HS-5 (cell line): ENCODE data around the gene RUFY2.
"Not testable (repeated sequence)": the region's sequence is repeated elsewhere in the genome, so short reads cannot be mapped to it uniquely, and the experiment has no call there.

Experiments
- DNase-seq: peaks from one replicate; pipeline ENCODE4 v3.0.0-alpha.2; 2012; ENCODE audit warnings: low read depth

RUFY2 gene, protein sequence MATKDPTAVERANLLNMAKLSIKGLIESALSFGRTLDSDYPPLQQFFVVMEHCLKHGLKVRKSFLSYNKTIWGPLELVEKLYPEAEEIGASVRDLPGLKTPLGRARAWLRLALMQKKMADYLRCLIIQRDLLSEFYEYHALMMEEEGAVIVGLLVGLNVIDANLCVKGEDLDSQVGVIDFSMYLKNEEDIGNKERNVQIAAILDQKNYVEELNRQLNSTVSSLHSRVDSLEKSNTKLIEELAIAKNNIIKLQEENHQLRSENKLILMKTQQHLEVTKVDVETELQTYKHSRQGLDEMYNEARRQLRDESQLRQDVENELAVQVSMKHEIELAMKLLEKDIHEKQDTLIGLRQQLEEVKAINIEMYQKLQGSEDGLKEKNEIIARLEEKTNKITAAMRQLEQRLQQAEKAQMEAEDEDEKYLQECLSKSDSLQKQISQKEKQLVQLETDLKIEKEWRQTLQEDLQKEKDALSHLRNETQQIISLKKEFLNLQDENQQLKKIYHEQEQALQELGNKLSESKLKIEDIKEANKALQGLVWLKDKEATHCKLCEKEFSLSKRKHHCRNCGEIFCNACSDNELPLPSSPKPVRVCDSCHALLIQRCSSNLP

DNA sequence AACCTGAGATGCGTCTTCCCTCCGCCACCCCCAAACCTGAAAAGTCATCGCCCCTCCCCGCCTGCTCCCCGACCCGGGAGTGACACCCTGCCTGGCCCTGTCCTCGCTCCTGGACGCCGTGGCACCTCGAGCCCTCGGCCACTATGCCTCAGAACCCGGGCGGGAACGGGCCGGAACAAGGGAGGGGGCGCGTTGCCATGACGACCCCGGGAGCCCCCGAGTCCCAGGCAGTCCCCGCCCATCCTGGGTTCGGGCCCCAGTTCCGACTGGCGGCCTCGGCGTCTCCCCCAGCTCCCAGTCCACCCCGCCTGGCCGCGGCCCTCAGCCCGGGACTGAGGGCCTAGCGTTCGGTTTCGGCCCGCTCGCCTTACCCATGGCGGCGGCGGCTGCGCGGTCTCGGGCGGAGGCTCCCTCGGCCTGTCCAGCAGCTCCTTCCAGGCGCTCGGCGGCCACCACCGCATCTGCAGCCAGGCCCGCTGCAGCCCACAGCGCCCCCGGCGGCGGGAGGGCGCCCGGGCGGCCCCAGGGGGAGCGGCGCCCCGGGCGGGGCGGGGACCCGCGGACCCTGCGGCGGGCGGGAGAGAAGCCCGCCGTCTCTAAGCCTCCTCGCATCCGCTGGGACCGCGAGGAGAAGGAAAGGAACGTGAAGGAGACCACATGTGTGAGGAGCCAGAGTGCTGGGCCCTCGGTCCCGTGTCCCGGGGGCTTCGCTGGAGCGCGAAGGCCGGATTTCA, at the start of gene RUFY2:
RUFY2 (minus strand) TSS at position 463 of the 734 bp plus-strand sequence; CDS start at position 375, 88 bp downstream.
- DNase-seq, result peak; percentile 34

DNA sequence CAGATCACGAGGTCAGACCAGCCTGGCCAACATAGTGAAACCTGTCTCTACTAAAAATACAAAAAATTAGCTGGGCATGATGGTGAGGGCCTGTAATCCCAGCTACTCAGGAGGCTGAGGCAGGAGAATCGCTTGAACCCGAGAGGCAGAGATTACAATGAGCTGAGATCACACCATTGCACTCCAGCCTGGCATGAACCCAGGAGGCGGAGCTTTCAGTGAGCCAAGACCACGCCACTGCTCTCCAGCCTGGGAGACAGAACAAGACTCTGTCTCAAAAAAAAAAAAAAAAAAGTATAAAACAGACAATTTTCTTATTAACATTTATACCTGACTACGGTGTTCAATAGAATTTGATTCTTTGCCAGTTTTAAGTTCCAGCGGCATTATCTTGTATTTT, 42.6 kb upstream of the RUFY2 start:
- DNase-seq, result not testable (repeated sequence)

DNA sequence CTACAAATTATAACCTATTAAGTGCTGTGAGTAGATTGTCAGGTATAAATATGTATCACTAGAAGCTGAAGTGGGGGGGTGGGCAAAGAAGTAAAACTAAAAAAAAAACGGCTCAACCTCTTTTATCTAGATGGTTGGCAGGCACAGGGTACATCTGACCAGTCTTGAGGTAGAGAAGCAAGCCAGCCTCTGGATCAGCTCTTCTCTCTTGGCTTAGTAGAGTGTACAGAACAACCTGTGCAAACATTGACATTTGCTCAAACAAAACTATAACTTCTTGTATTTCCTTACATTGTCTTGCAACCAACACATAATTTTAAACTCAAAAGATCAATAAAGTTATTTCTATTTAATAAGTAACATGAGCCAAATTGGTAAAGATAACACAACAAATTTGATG, 39.1 kb upstream of the RUFY2 start:
- no peak for DNase-seq

DNA sequence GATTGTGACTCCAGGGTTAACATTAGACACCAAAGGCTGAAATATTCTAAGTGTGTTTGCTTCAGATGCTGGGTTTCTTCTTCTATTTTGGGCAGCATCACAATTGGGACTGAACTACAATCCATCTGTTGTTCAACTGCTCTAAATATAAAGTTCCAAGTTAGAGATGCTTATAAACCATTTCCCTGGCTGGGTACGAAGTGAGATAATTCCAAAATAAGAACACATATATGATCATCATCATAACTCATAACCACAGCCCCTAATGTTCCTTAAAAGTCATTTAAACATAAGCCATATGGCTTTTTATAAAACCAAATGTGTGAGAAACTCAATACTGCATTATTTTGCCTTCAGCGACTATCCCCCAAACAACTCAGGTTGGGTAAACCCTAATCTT, 35.9 kb upstream of the RUFY2 start:
- no peak for DNase-seq

DNA sequence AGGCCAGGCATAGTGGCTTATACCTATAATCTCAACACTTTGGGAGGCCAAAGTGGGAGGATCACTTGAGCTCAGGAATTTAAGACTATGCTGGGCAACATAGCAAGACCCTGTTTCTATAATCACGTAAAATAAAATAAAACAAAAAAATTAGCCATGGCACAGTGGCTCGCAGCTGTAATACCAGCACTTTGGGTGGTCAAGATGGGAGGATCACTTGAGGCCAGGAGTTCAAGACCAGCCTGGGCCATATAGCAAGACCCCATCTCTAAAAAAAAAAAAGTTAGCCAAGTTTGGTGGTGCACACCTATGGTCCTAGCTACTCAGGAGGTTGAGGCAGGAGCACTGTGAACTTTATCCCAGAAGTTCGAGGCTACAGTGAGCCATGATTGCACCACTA, 33.8 kb upstream of the RUFY2 start:
- no peak for DNase-seq

DNA sequence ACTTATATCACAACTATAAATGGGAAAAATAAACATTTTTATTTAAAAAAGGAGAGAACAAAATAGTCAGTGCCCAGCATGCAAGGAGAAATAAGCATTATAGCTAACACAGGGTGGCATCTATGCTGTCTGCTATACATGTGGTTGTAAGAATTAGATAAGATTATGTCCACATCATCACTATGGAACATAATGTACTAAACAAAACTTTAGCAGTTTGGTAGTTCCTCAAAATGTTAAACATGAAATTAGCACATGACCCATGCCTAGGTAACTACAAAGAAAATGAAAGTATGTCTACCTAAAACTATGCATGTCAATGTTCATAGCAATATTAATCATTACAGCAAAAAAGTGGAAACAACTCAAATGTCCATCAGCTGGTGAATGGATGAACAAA, 28.7 kb upstream of the RUFY2 start:
- no peak for DNase-seq

DNA sequence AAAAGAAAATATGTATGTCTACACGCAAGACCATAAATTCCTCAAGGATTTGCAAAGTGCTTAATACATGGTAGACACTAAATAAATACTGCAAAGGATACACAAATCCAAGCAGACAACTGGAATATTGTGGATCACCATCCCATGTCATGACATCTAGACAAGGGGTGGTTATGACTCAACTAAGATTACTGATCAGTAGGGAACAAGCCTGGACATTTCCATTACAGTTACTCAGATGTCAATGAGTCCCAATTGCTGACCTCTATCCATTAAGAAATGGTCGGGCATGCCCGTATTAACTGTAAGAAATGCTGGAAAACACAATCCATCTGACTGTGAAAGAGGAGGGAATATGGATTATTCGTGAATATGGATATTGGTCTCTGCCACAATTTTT, 27.6 kb upstream of the RUFY2 start:
- DNase-seq, result no peak

DNA sequence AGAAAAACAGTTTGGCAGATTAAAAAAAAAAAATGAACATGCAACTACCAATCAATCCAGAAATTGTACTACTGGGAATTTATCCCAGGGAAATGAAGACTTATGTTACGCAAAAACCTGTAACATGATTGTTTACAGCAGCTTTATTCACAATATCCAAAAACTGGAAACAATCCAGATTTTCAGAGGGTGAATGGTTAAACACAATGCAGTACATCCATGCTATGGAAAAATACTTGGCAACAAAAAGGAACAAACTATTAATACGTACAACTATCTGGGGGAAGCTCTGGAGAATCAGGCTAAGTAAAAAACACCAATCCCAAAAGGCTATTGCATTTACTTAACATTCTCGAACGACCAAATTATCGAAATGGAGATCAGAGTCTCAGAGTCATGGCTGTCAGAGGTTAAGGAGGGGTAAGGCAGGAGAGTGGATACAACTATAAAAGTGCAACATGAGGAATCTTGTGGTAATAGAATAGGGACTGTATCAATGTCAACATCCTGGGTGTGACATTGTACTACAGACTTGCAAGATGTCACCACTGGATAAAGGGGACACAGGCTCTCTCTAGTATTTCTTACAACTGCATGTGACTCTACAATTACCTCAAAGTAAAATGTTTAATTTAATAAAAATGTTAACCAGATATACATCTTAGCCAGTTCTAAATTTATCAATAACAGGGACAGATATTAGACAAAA, 21.5 kb upstream of the RUFY2 start:
- no peak for DNase-seq

DNA sequence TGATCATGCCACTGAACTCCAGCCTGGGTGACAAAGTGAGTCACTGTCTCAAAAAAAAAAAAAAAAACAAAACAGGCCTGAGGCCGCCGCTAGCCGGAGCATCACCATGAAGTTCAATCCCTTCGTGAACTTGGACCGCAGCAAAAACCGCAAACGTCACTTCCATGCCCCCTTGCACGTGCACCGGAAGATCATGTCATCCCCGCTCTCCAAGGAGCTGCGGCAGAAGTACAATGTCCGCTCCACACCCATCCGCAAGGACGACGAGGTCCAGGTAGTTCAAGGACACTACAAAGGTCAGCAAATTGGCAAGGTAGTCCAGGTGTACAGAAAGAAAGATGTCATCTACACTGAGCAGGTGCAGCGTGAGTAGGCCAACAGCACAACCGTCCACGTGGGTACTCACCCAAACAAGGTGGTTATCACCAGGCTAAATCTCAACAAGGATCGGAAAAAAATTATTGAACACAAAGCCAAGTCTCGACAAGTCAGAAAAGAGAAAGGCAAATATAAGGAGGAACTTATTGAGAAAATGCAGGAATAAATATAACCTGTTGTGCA, 17.5 kb upstream of the RUFY2 start:
- no peak for DNase-seq

DNA sequence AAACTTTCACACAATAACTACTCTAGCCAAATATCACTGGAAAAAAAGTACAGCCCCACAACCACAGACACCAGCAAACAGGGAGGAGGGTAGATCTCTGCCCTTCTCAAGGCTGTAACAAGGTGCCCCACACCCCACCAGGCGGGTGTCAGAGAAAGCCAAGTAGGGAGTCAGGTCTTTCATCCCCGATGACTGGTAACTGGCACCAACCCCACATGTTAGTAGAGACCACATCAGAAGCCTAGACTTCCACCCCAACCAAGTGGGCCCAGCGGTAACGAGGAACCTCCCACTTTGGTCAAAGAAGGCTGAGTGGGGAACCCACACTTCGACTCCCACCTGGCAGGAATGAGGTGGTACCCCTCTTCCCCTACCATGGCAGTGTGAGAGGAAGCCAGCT, 16.4 kb upstream of the RUFY2 start:
- no peak for DNase-seq

DNA sequence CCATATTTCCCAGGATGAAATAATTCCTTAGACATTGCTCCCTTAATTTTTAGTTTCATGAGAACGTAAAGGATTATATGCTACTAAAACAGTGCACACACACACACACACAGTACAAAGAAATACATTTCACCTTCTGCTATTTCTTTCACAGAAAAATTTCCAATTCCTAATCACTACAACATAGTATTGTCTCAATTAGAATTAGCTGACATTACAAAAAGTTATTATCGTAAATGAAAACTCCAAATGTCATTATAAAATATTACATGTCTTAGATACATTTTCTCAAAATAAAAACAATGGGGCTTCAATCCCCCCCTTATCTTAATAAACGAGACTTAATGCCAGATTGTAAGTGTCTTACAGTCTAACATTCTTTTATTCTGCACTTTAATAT, 12.3 kb upstream of the RUFY2 start:
- no peak for DNase-seq

DNA sequence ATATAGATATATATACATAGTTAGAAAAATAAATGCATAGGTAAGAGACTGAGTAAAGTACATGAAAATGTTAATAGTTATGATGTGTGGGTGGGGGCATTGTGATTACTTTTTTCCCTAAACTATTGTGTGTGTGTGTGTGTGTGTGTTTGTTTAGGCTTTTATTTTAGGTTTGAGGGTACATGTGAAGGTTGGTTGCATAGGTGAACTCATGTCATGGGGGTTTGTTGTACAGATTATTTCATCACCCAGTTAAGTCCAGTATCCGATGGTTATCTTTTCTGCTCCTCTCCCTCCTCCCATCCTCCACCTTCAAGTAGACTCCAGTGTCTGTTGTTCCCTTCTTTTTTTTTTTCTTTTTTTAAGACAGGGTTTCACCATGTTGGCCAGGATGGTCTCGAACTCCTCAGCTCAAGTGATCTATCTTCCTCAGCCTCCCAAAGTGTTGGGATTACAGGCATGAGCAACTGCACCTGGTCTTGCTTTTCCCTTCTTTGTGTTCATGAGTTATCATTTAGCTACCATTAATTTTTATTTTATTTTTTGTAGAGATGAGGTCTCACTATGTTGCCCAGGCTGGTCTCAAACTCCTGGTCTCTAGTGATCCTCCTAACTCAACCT, 1.9 kb upstream of the RUFY2 start:
- DNase-seq, result no peak

DNA sequence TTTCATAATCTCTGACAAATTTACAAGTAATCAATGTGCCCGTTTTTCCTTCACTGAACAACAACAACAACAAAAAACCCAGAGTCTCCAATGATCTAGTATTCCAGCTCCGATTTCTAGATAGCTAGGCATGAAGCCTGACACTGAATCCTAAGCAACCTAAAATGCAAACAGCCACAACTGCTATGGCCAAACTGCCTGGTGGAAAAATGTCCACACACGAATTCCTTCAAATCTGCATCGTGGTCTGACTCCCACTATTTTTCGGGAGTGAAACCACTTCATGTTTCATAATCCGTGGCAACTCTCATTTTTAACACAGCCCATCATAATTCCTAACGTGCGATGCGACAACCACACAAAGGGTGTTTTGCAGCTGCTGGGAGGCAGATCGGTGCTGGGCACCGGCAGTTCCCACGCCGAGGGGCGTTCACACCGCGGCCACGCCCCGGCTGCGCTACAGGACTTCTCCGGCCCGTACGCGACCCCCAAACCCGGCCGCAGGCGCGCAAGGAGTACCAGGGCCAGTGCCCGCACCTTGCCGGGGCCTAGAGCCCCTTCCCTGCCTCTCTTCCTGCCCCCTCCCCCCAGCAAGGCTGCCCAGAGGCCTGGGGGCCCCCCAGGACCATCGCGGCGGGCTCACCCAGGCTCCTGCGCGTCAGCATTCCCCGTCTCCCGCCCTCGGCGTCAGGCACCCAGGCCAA, 814 bp downstream of the RUFY2 start:
- peak; percentile 24 for DNase-seq

DNA sequence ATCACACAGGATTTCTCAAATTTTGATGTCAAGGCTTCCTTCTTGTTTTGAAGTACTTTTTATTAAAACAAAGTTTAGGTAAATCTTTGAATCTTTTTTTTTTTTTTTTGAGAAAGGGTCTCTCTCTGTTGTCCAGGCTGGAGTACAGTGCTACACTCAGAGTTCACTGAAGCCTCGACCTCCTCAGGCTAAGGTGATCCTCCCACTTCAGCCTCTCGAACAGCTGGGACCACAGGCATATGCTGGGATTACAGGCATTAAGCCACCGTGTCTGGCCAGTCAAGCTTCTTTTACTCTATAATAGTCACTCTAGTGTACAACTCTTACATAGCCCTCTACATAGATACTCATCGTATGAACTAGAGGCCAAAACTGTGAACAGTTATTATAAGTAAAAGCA, 3.4 kb downstream of the RUFY2 start:
- no peak for DNase-seq

DNA sequence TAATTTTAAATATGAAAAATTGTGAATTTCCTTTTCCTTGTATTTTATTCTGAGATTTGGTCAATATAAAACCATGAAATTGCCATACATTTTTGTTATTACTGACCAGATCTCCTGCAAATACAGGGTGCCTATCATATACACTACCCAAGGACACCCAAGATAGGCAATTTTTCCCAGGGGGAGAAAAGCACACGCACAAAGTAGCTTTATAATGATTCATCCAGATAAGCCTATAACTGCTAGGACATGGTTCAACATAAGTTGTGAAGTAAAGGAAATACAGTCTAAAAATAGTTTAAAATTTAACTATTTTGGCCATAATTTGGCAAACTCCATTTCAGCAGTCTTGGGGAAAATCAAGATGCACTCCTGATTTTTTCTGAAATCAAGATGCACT, 4.8 kb downstream of the RUFY2 start:
- no peak for DNase-seq

DNA sequence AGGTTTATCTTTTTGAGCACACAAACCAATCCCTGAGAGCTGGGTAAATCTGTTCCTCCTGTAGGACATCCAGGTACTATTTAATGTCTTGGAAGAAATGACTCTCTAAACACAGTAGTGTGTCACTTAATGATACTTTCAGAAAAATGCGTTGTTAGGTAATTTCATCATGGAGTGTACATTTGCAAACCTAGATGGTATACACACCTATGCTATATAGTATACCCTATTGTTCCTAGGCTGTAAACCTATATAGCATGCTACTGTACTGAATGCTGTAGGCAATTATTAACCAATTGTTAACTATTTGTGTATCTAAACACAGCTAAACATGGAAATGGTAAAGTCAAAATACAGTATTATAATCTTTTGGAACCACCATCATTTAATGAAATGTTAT, 10.1 kb downstream of the RUFY2 start:
- no peak for DNase-seq

DNA sequence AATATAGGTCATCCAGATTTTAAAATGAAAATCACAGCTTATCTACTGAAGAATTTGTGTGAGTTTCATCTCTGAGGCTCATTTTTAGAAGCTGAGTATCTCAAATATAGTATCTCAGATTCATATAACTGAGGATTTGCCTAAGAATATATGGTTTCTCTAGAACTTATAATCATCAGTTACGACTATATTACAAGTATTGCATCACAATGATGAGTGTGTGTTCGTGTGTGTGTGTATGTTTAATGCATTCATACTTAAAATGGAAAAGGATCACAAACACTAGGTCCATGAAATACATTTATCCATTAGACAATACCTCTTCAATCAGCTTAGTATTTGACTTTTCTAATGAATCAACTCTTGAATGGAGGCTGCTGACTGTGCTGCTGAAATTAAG, 21.3 kb downstream of the RUFY2 start:
- no peak for DNase-seq

DNA sequence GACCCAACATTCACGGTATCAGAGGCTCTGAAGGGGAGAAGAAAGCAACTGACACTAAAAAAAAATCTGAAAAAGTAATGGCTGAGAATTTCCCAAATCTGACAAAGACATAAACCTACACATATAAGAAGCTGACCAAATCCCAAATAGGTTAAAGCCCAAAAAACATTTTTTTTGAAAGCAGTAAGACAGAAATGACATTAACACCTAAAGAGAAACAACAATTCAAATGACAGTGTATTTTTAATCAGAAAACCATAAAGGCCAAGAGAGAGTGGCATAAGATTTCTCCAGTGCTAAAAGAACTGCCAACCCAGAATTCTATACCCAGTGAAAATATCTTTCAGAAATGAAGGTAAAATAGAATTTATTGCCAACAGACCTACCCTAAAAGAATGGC, 35.5 kb downstream of the RUFY2 start:
- DNase-seq, result no peak

DNA sequence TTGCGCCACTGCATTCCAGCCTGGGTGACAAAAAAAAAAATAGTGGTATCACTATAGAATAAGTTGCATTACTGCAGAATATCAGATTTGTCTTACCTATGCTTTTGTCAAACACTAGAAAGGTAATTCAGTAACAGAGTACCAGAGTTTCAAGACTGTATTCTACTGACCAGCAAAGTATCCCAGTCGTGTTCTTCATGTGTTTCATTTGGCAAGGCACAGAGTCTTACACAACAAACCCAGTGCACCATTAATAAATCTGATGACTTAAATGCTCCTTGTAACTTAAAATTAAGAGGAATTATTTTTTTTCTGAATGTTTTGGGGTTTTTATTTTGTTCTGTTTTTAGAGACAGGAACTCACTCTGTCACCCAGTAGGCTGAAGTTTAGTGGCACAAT, 40.0 kb downstream of the RUFY2 start:
- no peak for DNase-seq

DNA sequence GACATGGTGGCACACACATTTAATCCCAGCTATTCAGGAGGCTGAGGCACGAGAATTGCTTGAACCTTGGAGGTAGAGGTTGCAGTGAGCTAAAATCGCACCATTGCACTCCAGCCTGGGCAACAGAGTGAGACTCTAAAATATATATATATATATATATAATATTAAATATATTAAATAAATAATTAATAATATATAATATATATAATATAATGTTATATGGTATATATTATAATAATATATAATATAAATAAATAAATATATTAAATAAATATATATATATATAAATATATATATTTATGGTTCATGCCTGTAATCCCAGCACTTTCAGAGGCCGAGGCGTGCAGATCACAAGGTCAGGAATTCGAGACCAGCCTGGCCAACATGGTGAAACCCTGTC, 40.5 kb downstream of the RUFY2 start:
- DNase-seq, result no peak

DNA sequence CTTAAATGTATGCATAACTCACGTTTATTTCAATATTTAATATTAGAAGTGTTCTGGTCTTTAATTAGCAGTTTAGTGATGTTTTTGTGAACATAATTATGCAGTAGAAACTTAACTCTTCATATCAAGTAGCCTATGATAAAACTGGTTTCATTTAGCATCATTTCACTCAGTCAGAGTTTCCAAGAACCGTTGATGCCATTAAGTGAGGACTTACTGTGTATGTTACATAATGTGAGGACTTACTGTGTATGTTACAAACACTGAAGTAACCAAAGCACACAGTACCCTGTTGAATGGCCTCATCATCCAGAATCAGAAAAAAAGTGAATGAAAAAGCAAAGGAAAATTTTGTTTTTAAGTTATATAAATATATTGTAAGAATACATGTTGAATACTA, 41.5 kb downstream of the RUFY2 start:
- no peak for DNase-seq
